HG02763 (cell line): ENCODE measurements around the gene FAM53B.

Source experiments
- ATAC-seq: cut with Tn5 transposase; IDR thresholded peaks from one replicate; pipeline ENCODE4 v1.9.1; 2021; ENCODE audit warnings: mild to moderate bottlenecking, moderate library complexity; ENCODE audit not compliant: unreplicated experiment

Gene FAM53B

GRCh38 chr10:124699471-124700292 lies 44.5 kb downstream of the FAM53B start:
- ATAC-seq, result no peak

- ATAC-seq, result no peak
Observed at GRCh38 chr10:124698545-124699469, 45.4 kb downstream of the FAM53B start.

- no peak for ATAC-seq
Observed at GRCh38 chr10:124697837-124698544, 46.2 kb downstream of the FAM53B start.

GRCh38 chr10:124697443-124697836 lies 46.7 kb downstream of the FAM53B start:
- ATAC-seq, result no peak

GRCh38 chr10:124696446-124697392 lies 47.5 kb downstream of the FAM53B start:
- ATAC-seq, result peak; percentile 69

GRCh38 chr10:124695259-124695658 lies 48.9 kb downstream of the FAM53B start:
- no peak for ATAC-seq

GRCh38 chr10:124694481-124695220 lies 49.5 kb downstream of the FAM53B start:
- ATAC-seq, result no peak

- ATAC-seq, result no peak
Observed at GRCh38 chr10:124693801-124694416, 50.3 kb downstream of the FAM53B start.

GRCh38 chr10:124693396-124693795 lies 50.8 kb downstream of the FAM53B start:
- ATAC-seq, result no peak

GRCh38 chr10:124692100-124692446 lies 52.1 kb downstream of the FAM53B start:
- ATAC-seq, result no peak

GRCh38 chr10:124691421-124692099 lies 52.6 kb downstream of the FAM53B start:
- ATAC-seq, result no peak

GRCh38 chr10:124691002-124691401 lies 53.2 kb downstream of the FAM53B start:
- ATAC-seq, result no peak

GRCh38 chr10:124689911-124690498 lies 54.2 kb downstream of the FAM53B start:
- ATAC-seq, result no peak

- peak; percentile 88 for ATAC-seq
Observed at GRCh38 chr10:124688889-124689670, 55.1 kb downstream of the FAM53B start.

- ATAC-seq, result no peak
Observed at GRCh38 chr10:124688386-124688785, 55.8 kb downstream of the FAM53B start.

- ATAC-seq, result no peak
Observed at GRCh38 chr10:124686707-124687376, 57.3 kb downstream of the FAM53B start.

GRCh38 chr10:124685261-124685660 lies 58.9 kb downstream of the FAM53B start:
- no peak for ATAC-seq
